ENCODE data around the gene SMG6. TPM values are rescaled to one million over a fixed set of nuclear protein-coding genes. Genes with fewer than 3 reads are reported as not detected.

Gene SMG6
- total RNA-seq, 1 experiment from 2014 or later, result 25.6 TPM

GRCh38 chr17:2336215-2336851, 32.7 kb upstream of the SMG6 start, which contains the start of gene TSR1 (continued):
- TF ChIP-seq ZNF532 (CRISPR knock-in tag; IDR thresholded peaks at IDR 0.05; ENCODE audit: borderline replicate concordance), result no peak
- no peak for TF ChIP-seq NFATC4 (CRISPR knock-in tag; IDR thresholded peaks at IDR 0.05)
- no peak for TF ChIP-seq ZBTB21 (CRISPR knock-in tag; IDR thresholded peaks at IDR 0.05; ENCODE audit: borderline replicate concordance)
- TF ChIP-seq, protein P1, sequence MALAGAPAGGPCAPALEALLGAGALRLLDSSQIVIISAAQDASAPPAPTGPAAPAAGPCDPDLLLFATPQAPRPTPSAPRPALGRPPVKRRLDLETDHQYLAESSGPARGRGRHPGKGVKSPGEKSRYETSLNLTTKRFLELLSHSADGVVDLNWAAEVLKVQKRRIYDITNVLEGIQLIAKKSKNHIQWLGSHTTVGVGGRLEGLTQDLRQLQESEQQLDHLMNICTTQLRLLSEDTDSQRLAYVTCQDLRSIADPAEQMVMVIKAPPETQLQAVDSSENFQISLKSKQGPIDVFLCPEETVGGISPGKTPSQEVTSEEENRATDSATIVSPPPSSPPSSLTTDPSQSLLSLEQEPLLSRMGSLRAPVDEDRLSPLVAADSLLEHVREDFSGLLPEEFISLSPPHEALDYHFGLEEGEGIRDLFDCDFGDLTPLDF (CRISPR knock-in tag; IDR thresholded peaks at IDR 0.05), result peak; percentile 86
- peak; percentile 99 for TF ChIP-seq NR2C2 (CRISPR knock-in tag; IDR thresholded peaks at IDR 0.05)
- no peak for TF ChIP-seq ZNF423 (CRISPR knock-in tag; IDR thresholded peaks at IDR 0.05)
- TF ChIP-seq, protein P2, sequence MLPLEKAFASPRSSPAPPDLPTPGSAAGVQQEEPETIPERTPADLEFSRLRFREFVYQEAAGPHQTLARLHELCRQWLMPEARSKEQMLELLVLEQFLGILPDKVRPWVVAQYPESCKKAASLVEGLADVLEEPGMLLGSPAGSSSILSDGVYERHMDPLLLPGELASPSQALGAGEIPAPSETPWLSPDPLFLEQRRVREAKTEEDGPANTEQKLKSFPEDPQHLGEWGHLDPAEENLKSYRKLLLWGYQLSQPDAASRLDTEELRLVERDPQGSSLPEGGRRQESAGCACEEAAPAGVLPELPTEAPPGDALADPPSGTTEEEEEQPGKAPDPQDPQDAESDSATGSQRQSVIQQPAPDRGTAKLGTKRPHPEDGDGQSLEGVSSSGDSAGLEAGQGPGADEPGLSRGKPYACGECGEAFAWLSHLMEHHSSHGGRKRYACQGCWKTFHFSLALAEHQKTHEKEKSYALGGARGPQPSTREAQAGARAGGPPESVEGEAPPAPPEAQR (CRISPR knock-in tag; IDR thresholded peaks at IDR 0.05), result no peak
- TF ChIP-seq ELF4 (CRISPR knock-in tag; IDR thresholded peaks at IDR 0.05; ENCODE audit: low read depth), result no peak
- no peak for TF ChIP-seq ERG (CRISPR knock-in tag; IDR thresholded peaks at IDR 0.05)
- no peak for TF ChIP-seq ZNF416 (CRISPR knock-in tag; IDR thresholded peaks at IDR 0.05)
- peak; percentile 87 for TF ChIP-seq ETV6 (CRISPR knock-in tag; IDR thresholded peaks at IDR 0.05)
- TF ChIP-seq FOXP1 (CRISPR knock-in tag; IDR thresholded peaks at IDR 0.05; ENCODE audit: borderline replicate concordance), result peak; percentile 25; the same call in 1 of the 2 replicates

- 0 out of 2 replicates have a peak, but pooled peaks have one; percentile 3 for ATAC-seq
- no peak for DNase-seq (ENCODE audit: low spot score)
- Mint-ChIP-seq H3K4me3 (no peak overlapping the region; the same call in 1 of the 2 replicates), H3K27me3 (ENCODE audit: low read depth) (no peaks in the 10 kb centered on the region), H3K36me3 (no peaks in the 10 kb centered on the region; the same call in 1 of the 2 replicates), H3K27ac (peak overlapping the region; percentile 99), H3K4me1 (peaks cover 4% of the 10 kb centered on the region), H3K9me3 (no peaks in the 10 kb centered on the region)
- TF ChIP-seq NFYB (CRISPR knock-in tag; conservative IDR thresholded peaks at IDR 0.05; ENCODE audit: low read depth) (no peak), ZNF317 (CRISPR knock-in tag; IDR thresholded peaks at IDR 0.05; ENCODE audit: borderline replicate concordance, low read depth) (no peak), EMX1 (CRISPR knock-in tag; IDR thresholded peaks at IDR 0.05) (no peak), ZNF671 (CRISPR knock-in tag; IDR thresholded peaks at IDR 0.05) (no peak), NFATC4 (CRISPR knock-in tag; IDR thresholded peaks at IDR 0.05) (no peak)
- TF ChIP-seq, protein P3, sequence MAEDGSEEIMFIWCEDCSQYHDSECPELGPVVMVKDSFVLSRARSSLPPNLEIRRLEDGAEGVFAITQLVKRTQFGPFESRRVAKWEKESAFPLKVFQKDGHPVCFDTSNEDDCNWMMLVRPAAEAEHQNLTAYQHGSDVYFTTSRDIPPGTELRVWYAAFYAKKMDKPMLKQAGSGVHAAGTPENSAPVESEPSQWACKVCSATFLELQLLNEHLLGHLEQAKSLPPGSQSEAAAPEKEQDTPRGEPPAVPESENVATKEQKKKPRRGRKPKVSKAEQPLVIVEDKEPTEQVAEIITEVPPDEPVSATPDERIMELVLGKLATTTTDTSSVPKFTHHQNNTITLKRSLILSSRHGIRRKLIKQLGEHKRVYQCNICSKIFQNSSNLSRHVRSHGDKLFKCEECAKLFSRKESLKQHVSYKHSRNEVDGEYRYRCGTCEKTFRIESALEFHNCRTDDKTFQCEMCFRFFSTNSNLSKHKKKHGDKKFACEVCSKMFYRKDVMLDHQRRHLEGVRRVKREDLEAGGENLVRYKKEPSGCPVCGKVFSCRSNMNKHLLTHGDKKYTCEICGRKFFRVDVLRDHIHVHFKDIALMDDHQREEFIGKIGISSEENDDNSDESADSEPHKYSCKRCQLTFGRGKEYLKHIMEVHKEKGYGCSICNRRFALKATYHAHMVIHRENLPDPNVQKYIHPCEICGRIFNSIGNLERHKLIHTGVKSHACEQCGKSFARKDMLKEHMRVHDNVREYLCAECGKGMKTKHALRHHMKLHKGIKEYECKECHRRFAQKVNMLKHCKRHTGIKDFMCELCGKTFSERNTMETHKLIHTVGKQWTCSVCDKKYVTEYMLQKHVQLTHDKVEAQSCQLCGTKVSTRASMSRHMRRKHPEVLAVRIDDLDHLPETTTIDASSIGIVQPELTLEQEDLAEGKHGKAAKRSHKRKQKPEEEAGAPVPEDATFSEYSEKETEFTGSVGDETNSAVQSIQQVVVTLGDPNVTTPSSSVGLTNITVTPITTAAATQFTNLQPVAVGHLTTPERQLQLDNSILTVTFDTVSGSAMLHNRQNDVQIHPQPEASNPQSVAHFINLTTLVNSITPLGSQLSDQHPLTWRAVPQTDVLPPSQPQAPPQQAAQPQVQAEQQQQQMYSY (CRISPR knock-in tag; IDR thresholded peaks at IDR 0.05), result no peak
- TF ChIP-seq, protein P4, sequence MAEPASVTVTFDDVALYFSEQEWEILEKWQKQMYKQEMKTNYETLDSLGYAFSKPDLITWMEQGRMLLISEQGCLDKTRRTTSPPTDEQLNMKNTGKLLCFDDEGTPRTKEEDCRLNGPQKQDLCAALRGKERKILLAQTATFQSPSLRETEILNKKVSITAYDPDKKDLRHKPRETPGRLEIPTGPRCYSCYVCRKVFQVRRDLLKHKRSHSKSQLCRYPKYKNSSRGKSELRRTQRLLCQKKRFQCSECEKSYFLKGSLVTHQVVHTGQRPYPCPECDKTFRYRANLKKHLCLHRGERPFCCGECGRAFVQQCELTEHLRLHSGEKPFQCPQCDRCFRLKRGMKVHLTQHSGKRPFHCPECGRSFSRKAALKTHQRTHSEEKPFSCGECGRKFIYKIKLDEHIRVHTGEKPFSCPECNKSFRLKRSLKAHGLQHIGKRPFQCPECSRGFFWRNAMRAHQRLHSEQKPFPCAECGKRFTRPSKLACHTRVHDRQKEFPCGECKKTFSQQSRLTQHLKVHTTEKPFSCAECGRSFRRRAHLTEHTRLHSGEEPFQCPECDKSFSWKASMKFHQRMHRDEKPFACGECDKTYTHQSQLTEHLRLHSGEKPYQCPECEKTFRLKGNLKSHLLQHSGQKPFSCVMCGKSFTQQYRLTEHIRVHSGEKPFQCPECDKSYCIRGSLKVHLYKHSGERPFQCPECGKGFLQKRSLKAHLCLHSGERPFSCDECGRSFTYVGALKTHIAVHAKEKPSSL (CRISPR knock-in tag; conservative IDR thresholded peaks at IDR 0.05), result no peak
- TF ChIP-seq, protein P5, sequence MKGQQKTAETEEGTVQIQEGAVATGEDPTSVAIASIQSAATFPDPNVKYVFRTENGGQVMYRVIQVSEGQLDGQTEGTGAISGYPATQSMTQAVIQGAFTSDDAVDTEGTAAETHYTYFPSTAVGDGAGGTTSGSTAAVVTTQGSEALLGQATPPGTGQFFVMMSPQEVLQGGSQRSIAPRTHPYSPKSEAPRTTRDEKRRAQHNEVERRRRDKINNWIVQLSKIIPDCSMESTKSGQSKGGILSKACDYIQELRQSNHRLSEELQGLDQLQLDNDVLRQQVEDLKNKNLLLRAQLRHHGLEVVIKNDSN (CRISPR knock-in tag; IDR thresholded peaks at IDR 0.05), result no peak
- ChIA-PET POLR2A (interaction anchor here (0.6 to 3.1 kb wide), 9 partner anchors 11 to 629 kb away, joined by 3 to 38 read pairs (median 5); partner anchors contain the start of genes SMG6 and SRR), CTCF (interaction anchor here (0.6 to 5.0 kb wide), 12 partner anchors 12 to 281 kb away, joined by 3 to 119 read pairs (median 15); partner anchors contain the start of genes HIC1, SMG6 and SRR)
Measured at GRCh38 chr17:2335726-2336214, 32.2 kb upstream of the SMG6 start.

Measured in WTC11 (cell line).